ENCODE measurements around the gene GID4.

Gene GID4

DNA sequence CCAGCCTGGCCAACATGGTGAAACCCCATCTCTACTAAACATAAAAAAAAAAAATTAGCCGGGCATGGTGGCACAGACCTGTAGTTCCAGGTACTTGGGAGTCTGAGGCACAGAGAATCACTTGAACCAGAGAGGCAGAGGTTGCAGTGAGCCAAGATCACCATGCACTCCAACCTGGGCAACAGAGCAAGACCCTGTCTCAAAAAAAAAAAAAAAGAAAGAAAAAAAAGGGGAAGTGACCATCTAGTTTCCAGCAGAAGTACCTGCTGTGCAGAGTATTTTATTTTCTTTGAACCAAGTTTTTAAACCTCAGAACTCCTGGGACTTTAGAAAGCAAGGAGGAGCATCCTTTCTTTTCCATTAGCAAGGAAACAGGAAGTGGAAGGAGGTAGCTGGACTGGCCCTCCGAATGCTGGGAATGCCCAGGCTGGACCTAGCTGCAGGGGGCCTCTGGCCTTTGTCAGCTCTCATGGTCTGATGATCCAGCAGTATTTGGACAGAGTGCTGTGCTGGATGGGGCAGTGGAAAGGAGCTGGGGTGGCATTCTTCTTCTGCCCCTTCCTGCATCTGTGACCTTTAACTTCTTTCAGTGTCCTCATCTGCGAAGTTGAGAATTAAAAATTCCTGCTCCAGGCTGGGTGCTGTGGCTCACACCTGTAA is 6.6 kb downstream of the GID4 start:
- DNase-seq, result no peak

DNA sequence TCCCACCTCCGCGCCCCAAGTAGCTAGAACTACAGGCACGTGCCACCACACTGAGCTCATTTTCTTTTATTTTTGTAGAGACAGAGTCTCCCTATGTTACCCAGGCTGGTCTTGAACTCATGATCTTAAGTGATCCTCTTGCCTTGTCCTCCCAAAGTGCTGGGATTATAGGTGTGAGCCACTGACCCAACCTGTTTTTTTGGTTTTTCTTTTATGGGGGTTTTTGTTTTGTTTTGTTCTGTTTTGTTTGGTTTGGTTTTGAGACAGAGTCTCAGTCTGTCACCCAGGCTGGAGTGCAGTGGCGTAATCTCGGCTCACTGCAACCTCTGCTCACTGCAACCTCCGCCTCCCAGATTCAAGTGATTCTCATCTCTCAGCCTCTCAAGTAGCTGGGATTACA is 16.4 kb downstream of the GID4 start:
- DNase-seq, result no peak

DNA sequence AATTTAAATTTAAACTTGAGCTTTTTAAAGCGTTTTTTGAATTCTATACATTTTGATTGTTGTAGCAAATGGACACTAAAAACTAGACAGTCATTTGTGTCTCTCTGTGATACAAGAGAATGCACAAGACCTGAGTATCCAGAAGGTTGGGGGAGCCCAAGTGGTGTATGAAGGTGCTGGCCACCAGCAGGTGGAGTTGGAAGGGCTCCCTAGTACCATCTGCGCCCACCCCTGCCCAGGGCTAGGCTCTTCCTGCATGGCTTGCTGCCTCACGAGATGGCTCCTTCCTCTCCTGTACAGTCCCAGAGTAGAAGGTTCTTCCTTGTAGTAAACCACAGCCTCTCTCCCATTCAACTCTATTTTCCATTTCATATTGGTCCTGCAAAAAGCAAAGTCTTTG is 17.0 kb downstream of the GID4 start:
- DNase-seq, result no peak

DNA sequence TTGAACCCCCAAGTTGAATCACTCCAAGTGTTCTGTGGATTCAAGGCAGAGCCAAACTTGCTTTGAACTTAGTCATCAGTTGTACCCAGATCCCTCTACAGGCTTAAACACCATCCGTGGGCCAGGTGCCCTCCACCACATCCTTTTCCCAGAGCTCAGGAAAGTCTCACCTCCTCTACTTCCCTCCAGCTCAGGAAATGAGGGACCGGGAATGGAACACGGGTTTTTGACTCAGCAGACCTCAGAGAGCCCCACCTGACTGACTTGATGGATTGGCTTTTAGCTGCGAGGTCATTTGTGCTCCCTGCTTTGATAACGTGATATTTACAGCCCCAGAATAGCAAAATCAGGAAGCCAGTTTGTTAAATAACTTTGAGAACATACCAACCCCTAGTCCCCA is 20.1 kb downstream of the GID4 start:
- no peak for DNase-seq

DNA sequence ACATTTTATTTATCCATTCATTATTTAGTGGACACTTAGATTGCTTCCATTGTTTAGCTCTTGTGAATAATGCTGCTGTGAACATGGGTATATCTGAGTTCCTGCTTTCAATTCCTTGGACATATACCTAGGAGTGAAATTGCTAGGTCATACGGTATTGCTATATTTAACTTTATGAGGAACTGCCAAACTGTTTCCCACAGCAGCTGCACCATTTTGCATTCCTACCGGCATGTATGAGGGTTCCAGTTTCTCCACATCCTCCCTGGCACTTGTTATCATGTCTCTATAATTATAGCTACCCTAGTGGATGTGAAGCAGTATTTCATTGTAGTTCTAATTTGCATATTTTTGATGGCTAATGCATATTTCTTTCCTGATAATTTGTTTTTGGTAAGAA is 24.8 kb downstream of the GID4 start:
- DNase-seq, result no peak

DNA sequence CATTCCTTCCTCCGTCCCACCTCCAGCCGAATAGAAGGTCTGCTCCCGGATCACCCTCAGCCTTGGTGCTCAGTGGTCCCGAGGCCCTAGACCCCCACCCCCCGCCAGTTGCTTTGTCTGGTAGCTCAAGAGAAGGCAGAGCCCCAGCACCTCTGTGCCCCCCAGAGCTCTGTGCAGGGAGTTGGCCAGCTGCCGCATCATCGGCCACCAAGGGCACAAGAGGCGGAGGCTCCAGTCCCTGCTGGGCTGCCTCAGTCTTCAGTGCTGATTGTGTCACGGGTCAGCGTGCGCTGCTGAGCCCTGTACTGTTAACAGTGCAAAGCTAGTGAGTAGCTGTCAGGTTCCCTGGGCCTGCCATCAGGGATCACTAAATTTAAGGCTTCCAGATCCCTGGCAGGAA is 26.3 kb downstream of the GID4 start:
- no peak for DNase-seq

DNA sequence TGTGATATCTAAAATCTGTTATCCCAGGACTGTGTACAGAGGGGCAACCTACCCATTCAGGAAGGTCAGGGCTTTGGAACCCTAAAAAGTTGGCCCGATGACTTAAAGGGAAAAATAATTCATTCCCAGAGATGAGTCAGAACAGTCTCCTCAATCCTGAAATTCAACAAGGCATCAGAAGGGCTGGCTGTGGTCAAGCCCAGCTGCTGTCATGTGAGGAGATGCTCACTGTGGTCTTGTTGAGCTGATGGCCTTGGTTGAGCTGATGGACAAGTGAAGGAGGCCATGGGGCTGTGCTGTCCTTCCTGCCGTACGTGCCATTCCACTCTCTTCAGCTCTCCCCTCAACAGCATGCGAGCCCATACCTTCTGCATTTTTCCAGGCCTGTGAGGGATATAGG is 27.7 kb downstream of the GID4 start:
- DNase-seq, result peak; percentile 16

DNA sequence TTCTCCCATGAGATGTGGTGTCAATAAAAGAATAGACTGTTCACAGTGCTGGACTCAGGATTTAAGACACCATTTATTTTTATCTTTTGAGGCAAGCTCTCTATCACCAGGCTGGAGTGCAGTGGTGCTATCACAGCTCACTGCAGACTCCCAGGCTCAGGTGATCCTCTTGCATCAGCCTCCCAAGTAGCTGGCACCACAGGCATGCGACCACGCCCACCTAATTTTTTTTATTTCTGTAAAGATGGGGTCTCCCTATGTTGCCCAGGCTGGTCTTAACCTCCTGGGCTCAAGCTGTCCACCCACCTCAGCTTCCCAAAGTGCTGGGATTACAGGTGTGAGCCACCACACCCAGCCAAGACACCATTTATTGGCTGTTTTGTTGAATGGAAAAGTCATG is 29.9 kb downstream of the GID4 start:
- no peak for DNase-seq

DNA sequence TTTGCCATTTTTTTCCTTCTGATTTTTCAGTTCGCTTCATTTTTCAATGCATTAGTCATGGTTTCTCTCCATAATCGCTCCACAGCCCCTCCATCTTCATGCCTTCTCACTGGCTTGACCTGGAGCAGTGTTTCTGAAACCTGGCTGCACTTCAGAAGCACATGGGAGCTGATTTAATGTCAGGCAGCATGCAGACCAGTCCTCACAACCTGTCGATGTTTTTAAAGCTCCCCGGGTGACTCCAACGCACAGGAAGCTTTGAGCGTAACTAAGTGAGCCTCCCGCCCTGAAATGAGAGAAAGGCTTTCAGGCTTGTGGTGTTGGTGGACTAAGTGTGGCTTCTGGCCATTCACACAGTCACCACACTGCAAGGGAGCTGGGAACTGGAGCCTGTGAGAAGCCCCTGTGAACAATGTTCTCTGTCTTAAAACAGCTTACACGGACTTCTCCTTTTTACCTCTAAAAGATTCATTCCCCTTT is 31.7 kb downstream of the GID4 start:
- no peak for DNase-seq

DNA sequence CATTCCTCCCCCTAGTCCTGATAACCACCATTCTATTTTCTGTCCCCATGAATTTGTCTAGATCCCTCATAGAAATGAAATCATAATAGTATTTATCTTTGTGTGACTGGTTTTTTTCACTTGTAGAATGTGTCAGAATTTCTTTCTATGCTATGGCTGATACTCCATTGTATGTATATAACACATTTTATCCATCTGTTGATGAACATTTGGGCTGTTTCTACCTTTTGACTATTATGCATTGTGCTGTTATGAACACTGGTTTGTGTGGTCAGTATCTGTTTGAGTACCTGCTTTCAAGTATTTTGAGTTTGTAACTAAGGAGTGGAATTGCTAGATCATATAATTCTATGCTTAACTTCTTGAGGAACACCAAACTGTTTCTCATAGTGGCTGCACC is 32.5 kb downstream of the GID4 start:
- no peak for DNase-seq

DNA sequence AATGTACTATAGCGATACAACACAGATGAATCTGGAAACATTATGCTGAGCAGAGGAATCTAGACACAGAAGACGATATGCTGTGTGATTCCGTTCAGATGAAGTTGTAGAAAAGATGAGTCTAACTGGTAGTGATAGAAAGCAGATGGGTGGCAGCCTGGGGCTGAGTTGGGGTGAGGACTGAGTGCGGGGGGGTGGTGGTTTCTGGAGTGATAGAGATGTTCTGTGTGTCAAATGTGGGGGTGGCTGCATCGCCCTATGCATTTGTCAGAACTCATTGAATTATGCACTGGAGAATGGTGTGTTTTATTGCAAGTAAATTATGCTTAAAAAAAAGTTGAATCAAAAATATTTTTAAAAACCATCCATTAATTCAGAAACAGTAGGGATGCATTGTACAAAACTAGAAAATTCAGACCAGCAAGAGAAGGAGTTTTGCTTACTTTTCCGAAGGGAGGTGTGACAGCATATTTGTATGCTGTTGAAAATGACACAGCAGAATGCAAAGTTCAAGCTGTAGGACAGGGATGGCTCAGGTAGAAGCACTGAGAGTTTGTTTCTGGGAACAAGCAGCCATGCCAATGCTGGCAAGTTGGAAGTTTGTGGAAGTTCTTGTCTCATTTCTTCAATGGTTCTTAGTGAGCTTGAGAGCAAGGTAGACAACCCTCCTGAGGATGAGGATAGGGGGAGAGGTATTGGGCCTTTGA is 35.5 kb downstream of the GID4 start:
- DNase-seq, result no peak

DNA sequence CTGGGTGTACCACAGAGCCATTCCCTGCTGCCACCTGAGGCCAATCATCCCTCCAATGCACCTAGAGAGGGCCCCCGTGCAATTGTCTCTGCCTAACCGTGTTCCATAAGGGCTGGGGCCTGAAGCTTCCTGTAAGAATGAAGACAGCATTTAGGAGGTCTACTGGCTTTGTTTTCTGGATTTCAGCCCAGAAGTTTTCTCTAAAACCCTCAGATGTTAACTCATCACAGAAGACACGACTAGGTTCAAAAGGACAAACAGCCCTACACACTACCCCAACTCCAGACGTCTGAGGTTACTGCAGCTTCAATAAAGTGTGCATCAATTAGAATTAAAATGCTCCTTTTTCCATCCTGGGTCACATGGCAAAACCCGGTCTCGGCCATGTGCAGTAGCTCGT is 37.7 kb downstream of the GID4 start:
- DNase-seq, result no peak

DNA sequence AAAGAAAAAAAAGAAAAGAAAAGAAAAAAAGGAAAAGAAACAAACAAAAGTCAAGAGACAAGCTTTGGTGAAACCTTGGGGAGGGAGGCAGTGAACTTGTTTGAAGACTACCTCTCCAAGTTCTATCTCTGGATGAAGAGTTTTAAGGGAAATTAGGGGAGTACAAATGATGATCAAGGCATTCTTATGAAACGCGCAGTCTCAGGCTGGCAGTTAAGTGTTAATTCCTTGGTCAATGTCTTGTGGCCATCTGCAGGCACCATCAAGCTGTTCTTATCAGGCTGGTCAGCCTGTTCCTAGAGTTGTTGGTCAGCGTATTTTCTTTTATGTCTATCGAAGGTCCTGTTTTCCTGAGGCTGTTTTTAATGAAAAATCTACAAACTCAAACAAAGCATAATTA is 40.3 kb downstream of the GID4 start:
- no peak for DNase-seq

DNA sequence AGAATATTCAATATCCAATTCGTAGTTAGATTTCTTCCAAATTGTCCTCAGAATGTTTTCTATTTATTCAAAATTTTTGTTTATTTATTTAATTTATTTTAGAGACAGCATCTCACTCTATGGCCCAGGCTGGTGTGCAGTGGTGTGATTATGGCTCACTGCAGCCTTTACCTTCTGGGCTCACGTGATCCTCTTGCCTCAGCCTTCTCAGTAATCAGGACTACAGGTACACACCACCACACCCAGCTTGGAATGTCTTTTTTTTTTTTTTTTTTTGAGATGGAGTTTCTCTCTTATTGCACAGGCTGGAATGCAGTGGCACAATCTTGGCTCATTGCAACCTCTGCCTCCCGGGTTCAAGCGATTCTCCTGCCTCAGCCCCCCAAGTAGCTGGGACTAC is 45.0 kb downstream of the GID4 start:
- DNase-seq, result no peak

DNA sequence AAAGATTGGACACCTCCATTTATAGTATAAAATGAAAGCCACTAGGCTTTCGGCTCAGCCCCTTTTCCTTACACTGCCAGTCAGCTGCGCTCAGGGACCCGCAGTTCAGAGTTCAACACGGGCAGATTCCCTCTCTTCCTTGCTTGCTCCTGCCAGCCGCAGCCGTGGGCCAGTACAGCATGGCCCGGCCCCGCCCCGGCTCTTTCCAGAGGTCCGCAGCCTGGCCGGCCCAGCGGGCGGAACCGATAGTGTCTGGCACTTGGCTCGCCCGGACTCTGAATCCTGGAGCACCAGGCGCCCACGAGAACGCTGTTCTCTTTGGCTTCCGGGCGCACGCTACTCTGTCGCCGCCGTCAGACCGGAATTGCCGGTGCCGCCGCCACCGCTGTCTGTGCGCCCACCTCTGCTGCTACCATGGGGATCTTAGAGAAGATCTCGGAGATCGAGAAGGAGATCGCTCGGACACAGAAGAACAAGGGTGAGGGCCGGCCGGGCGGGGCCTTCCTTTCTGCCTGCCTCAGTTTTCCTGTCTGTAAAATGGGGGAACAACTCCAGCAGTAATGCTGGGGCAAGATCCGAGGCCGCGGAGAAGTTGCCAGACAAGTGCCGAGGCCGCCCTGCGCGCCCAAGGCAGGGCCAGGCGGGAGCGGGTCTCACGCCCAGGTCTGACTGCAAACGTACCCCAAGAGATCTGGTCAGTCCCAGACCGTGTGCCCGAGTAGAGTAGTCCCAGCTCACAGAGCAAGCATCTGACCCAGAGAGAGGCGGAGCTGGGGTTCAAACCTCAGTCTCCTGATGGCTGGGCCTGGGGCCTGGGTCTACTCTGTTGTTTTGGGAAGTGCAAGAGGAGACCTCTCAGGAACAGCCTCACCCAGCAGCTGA is 48.6 kb downstream of the GID4 start, which contains the start of gene DRG2:
TSS of gene DRG2 (plus strand) at position 339 of the 882 bp plus-strand sequence. CDS start at position 415, 76 bp downstream.
- peak; percentile 88 for DNase-seq

DNA sequence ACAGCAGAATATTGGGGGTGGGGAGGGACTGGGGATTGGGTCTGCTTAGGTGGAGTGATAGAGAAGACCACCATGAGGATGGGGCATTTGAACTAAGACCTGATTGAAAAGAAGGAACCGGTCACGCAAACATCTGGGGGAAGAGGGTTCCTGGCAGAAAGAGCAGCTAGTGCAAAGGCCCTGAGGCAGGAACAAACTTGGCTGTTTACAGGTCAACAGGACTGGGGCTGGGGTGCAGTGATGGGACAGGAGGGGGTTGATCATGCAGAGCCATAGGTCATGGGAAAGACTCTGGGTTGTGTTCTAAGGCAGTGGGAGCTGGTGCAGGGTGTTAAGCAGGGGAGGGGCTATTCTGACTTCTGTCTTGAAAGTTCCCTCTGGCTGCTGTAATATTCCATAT is 50.4 kb downstream of the GID4 start:
- no peak for DNase-seq

DNA sequence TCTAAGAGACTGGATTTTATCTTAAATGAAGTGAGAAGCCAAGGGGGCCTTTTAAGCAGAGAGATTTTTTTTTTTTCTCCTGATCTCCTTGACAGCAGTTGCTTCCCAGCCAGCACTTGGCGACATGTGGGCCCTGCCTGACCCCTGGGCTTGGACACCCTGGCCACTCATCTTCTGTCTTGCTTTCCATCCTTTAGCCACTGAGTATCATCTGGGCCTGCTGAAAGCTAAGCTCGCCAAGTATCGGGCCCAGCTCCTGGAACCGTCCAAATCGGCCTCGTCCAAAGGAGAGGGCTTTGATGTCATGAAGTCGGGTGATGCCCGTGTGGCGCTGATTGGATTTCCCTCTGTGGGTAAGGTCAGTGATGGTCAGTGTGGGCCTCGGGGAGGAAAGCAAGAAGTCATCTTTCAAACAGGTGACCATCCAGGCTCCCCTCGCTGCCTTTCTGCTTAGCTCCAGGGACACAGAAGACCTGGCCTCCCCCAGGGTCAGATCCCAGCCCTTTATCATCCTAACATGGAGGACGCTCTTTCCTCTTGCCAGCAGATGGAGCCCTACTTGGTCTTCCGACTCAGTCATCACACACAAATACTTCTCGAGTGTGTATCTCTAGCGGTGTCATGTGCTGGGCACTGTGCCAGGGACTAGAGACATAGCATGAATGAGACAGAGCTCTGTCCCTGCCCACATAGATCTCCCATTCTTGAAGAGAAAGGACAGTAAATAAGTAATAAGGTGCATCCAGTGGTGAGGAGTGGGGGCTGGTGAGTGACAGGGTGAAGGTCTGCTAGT is 54.6 kb downstream of the GID4 start:
- peak; percentile 76 for DNase-seq

DNA sequence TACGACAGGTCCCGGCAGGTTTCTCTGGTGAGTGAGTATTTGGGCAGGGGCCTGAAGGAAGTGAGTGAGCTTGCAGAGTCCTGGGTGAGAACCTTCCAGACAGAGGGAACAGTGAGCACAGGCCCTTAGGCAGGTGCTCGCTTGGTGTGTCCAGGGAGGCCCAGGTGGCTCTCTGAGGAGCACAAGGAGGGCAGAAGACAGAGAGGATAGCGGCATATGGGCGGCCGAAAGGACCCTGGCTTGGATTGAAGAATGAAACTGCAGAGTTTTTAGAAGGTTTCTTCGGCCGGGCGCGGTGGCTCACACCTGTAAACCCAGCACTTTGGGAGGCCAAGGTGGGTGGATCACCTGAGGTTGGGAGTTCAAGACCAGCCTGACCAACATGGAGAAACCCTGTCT is 55.2 kb downstream of the GID4 start:
- no peak for DNase-seq

DNA sequence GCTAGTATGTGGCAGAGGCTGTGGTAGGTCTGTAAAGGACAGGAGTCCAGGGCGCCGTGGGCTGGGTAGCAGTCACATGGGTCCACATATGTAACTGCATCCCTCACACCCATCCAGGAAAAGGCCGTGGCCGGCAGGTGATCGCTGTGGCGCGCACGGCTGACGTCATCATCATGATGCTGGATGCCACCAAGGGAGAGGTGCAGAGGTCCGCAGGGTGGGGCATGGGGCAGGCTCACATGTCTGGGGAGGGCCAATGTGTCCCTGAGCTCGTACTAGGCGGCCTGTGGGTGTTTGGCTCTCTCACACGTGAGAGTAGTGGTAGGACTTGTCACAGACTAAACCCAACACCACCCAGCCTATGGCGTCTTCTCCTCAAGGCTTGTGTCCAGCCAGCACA is 60.3 kb downstream of the GID4 start:
- no peak for DNase-seq

DNA sequence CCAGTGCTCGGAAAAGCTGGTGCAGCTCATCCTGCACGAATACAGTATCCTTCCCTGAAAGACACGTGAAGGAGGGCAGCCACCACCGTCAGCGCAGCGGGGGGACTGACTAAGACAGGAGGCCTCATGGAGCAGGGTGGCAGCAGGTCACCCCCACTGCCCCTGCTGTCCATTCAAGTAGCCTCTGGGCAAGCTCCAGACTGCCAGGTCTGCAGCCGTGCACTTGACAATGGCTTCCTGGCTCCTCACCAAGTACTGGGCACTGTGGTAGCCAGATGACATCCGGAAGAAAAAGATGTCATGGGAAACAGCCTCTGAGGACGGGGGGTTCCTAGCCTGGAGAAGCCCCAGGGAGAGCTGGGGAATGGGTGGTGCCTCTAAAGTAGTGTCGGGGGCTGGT is 61.4 kb downstream of the GID4 start:
- no peak for DNase-seq

DNA sequence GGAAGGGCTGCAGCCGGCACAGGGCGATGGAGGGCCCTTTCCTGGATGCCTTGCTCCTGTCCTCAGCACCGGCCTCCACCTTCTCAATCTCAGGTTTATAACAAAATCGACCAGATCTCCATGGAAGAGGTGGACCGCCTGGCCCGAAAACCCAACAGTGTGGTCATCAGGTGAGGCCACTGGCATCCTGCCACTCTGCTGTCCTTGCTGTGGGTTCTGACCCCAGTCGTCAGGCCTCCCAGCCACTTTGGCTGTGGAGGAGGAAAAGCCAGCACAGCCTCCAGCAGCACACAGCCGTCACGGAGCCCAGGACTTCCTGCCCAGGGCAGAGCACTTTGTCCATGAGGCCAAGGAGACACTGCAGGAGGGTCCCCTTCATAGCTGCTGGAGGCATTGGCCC is 62.6 kb downstream of the GID4 start:
- DNase-seq, result no peak

DNA sequence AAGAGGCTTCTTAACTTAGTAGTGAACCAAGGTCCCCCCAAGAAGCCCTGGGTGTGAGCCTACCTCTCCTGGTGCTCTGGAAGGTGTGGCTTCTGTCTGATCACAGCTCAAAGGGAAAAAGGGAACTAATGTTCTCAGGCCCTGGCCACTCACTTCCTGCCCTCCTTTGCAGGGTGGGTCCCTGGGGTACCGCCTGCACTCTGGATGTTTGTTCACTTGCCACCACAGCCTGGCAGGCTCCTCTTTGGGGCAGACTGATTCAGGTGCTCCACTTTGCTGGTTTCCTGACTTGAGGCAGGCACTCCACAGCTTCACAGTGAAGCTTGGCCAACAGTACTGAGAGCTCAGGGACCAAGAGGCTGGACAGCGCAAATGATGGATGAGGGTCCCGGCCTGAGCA is 63.4 kb downstream of the GID4 start:
- no peak for DNase-seq

DNA sequence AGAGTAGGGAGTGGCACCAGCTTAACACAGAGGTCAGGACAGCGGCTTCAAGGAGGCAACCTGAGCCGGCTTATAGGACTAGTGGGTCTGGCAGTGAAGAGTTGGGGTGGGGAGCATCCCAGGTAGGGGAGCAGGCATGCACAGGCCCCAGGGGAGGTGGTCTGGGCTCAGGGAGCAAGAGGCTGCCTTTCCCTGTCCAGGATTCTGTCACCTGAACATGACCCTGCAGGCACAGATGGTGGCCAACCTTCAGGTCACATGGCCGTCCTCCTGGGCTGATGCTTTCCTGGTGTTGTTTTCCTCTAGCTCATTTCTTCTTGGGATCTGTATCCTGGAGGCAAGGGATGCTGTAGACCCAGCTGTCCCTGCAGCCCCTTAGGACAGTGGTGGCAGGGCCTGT is 65.8 kb downstream of the GID4 start:
- no peak for DNase-seq

Measured in HCEC 1CT (cell line).